DMS114 treated with DMSO at 0.1 percent for 48 hours (cell line): ENCODE data around the gene LEMD1.
"Not testable (repeated sequence)": the region's sequence is repeated elsewhere in the genome, so short reads cannot be mapped to it uniquely, and the experiment has no call there.

ENCODE experiments used
- DNase-seq: peaks from one replicate; lab custom pipeline; 2025; ENCODE audit not compliant: unreplicated experiment; lab: John Stamatoyannopoulos, UW

LEMD1 gene

DNA sequence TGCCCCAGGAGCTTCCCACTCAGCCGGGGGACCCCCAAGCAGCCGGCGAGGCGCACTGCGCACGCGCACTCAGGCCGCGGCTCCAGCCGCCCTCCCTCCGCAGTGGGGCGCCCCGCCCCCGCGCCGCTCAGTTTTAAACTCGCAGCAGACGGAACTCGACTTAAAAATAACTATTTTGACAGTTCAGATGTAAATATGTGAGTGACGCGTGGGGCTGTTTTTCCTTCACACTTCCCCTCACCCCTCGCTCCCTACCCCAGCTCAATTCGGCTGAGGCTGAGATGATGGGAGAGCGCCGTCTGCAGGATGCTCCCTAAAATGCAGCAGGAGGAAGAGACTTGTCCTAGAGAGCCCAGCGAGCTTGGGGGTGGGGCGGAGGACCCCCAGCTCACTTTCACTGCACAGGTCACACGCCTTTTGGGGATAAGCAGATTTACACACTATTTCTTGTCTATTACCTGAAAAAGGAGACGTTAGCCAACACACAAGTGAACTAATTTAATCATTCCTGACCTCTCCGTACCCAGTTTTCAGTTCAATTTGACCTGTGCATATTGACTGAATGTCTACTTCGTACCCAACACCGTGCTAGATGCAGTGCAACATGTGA lies 8.9 kb upstream of the LEMD1 start:
- peak; percentile 45 for DNase-seq

DNA sequence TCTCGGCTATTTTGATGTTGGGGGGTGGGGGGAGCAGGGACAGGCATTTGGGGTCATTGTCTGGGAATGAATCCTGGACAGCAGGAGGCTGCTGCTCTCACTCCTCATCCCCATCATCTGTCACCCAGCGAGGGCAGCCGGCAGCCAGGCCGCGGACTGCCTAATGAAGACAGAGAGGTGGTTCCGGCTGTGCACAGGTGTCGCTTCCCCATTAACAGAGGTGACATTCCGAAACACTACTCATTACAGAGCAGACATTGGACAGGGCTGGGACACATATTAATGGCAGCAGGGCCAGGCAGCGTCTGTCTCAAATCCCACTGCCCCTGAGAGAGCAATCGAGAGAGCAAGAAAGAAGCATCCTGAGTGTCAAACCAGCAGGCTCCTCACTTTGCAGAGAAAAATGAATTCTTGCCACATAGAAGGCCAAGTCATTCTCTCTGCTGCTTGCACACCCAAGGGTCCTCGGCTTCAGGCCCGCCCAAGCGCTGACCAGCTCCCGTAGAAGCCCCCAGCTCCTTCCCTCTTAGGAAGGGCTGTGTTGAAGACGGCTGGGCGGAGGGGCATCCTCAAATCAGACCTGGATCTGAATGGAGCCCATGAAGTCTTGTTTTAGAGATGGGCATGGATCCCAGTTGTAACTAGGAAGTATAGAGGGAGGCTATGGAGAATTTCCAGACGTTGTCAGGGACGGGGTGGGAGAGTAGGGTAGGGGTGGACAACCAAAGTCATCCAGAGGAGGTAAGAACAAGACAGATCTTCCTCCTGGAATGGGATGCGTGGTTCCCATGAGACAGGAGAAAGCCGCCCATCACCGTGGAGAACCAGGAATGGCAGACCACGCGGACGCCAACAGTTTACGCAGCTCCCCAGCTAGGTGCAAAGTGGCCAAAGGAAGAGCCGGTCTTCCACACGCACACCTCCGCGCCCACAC lies 8.2 kb upstream of the LEMD1 start:
- DNase-seq, result no peak

DNA sequence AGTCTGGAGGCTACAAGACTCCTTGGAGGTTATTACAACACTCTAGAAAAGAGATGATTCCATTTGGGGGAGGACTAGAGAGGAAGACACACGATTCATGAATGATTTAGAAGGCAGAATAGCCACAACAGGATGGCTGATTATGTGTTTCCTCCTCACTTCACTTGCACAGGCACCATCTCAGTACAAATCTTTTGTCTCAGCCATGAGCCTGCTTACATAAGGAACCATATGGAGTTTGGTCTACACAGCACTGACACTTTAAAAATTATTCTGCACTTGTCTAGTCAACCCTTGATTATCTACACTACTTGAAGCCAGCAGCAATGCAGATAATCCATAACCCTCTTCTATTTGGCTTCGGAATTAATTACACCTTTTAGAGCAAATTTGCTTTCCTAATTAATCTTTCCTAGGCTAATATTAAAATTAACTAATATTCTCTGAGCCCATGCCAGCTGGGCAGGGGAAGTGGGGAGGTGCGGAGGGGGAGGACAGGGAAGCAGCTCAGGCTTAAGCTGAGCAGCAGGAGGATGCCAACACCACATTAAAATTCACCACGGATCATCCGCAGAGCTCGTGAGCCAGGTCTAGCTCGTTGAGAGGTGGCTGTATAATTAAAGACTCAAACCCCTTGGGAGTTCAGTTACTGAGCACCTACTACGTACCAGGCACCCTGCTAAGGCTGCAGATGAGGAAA lies 3.2 kb upstream of the LEMD1 start:
- DNase-seq, result no peak

DNA sequence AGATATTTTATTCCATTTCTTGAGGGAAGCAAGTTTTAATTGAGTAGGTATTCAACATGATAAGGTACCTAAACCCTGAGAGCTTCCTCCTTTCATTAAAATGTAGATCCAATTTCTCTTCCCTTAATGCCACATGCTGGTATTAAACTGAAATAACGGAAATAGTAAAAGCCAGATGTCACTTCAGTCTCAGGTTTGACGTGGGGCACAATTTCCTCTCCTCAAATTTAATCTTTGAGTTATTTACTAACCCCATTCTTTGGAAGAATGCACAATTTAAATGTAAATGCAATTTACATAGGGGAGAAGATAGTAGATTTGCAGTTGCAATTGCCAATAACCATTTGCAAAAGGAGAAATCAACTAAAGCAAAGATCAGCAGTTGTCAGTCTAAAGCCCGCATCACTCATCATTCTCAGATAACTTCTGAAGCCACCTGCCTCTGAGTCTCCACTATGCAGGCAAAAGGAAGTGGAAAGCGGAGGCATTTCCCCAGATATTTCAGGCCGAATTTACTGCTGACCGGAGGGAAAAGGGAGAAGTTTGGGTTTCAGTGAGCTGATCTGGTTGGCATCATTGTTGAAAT lies 2.1 kb upstream of the LEMD1 start:
- DNase-seq, result no peak

DNA sequence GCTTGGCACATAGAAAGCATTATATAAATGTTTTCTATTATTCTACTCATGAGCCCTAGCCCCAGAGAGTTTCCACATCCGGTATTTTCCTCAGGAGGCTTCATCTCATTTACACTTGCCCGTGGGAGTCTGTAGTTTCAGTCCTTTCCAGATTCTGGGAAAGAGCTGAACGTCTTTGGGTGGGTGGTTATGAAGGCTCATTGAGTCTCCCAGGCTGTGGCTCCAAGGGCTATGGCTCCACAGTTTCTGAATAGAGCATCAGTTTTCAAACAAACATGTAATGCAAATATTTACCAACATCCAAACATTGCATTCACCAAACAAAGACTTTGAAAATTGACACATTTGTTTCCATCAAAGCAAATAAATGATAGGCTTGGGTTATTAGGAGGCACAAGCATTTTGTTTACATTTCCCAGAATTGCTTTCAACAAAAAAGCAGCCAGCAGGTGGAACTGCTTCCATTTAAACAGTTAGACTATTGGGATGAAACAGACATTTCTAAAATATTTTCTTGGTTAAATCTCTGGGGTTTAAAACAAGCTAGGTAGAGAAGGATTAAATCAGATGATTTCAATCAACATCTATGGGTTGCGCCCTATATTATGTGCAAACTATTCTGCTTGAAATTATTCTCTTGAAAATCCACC lies 1.3 kb upstream of the LEMD1 start:
- no peak for DNase-seq

DNA sequence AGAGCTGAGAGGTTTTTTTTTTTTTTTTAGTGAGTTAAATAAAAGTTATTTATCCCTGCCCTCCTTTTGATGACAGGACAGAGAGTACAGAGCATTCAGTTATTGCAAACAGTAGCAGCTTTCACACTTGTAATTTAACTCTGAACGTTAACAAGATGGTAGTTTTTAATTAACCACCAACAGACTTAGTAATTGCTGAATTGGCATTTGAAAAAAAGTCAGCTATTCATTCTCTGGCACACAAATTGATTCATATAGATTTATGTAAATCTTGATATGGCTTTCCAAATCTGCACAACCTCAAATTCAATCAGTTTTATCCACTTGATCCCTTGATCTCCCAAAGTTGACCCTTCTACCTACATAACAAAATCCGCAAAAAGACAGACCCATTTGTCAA lies 918 bp downstream of the LEMD1 start:
- DNase-seq, result no peak

DNA sequence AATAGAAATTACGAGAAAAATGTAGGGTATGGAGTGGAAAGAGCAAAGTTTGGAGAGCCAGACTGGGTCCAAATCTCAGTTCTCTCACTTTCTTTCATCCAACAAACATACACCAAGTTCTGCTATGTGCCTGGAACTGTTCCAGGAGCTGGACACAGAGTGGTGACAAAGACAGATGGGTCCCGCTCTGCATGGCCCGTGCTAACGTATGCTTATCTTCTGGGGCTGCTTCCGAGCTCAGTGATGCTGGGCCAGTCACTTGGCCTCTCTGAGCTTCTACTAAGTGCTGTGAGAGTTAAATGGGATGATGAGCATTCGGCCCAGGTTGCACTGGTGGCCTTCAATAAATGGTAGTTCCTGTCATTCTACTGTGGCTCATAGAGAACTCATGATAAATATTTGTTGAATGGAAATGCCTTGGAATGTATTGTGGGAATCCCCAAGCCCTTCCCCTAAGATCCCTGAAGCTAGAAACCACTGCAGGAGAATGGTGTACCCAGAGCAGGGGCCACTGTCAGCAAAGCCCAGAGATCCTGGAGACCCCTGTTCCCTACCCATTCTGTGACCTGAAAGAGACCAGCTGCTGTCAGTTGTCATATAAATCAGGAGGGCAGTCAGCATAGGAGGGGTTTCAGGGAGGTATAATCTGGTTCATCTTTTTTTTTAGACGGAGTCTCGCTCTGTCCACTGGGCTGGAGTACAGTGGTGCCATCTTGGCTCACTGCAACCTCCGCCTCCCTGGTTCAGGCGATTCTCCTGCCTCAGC lies 3.8 kb downstream of the LEMD1 start:
- DNase-seq, result no peak

DNA sequence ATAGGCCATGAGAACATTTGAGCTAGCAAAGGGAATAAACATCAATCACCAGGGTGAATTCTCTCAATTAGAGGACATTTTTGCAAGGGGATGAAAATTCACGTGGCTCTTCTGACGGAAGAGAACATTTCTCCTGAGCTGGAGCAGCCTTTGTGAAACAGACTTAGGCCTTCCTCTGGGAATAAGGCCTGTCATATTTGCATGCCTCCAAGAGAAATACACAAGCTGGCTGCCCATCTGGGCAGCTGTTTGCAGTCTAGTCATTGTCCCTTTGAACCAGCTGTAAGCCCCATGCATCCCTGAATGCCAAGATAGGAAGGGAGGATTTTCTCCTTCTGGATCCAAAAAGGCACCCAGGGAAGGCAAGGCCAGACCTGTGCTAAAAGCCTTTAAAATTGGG lies 5.5 kb downstream of the LEMD1 start:
- no peak for DNase-seq

DNA sequence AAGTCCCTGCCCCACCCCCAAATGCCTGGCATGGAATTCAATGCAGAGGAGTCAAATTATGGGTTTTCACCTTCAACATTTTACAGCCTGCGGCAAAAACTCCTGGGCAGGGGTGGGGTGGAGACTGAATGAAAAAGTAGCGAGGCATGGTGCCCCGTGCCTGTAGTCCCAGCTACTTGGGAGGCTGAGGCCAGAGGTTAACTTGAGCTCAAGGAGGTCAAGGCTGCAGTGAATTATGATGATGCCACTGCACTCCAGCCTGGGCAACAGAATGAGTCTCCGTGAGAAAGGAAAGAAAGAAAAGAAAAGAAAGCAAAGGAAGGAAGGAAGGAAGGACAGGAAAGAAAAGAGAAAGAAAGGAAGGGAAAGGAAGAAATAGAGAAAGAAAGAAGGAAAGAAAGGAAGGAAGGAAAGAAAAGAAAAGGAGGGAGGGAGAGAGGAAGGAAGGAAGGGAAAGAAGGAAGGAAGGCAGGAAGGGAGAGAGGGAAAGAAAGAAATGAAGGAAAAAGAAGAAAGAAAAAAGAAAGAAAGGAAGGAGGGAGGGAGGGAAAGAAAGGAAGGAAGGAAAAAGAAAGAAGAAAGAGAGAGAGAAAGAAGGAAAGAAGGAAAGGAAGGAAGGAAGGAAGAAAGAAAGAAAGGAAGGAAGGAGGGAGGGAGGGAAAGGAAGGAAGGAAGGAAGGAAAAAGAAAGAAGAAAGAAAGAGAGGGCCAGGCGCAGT lies 11.1 kb downstream of the LEMD1 start:
- DNase-seq, result no peak

DNA sequence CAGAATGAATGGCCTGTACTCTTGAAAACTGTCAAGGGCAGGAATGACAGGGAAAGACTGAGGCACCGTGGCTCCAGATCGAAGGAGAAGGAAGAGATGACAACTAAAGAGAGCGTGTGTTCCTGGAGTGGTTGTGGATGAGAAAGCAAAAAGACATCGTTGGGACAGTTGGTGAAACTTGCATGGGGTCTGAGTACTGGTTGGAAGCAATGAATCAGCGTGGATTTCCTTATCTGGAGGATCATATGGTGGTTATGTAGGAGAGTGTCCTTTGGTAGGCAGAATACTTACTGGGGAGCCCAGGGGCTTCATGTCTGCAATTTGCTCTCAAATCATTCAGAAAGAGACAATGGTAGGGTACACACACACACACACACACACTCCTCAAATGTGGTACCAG lies 13.9 kb downstream of the LEMD1 start:
- DNase-seq, result no peak

DNA sequence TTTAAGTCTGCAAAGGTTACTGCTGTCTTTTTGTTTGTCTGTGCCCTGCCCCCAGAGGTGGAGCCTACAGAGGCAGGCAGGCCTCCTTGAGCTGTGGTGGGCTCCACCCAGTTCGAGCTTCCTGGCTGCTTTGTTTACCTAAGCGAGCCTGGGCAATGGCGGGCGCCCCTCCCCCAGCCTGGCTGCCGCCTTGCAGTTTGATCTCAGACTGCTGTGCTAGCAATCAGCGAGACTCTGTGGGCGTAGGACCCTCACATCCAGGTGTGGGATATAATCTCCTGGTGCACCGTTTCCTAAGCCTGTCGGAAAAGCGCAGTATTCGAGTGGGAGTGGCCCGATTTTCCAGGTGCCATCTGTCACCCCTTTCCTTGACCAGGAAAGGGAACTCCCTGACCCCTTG lies 15.6 kb downstream of the LEMD1 start:
- not testable (repeated sequence) for DNase-seq

DNA sequence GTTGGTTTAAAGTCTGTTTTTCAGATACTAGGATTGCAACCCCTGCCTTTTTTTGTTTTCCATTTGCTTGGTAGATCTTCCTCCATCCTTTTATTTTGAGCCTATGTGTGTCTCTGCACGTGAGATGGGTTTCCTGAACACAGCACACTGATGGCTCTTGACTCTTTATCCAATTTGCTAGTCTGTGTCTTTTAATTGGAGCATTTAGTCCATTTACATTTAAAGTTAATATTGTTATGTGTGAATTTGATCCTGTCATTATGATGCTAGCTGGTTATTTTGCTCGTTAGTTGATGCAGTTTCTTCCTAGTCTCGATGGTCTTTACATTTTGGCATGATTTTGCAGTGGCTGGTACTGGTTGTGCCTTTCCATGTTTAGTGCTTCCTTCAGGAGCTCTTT lies 17.4 kb downstream of the LEMD1 start:
- DNase-seq, result not testable (repeated sequence)

DNA sequence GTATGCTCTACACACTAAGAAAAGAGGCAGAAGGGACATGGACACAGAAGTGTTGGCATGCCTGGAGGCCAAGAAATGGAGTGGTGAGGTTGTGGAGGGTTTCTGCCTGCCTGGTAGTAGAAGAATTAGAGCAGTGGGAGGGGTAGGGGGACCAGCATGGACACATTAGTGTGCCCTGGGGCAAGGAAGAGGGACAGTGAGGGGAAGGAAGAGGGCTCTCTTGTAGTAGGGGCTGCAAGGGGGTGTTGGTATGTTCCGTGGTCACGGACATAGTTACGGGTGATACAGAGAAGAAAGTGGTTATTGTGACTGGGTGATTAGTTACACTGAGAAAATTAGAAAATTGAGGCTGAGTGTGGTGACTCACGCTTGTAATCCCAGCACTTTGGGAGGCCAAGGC lies 23.3 kb downstream of the LEMD1 start:
- no peak for DNase-seq

DNA sequence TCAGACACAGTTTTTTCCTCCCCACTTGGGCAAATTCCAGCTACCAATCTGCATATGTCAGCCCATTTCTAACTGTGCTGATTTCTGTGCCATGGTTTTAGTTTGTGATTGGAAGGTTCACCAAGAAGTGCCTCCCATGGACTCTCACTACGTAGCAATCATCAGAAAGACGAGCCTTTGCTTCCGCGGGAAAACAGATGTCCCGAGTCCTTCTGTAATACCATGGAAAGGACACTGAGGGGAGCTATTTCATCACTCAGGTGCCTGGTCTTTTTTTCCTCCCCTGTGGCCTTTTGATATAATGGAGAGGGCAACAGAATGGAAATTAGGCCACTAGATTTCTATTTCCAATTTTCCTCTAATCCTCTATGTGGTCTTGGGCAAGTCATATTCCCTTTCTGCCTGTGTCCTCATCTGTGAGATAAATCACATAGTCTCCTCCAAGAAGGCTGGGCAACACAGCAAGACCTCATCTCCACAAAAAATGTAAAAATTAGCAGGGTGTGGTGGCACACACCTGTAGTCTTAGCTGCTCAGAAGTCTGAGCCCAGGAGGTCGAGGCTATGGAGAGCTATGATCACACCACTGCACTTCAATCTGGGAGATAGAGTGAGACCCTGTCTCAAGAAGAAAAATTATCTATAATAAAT lies 24.8 kb downstream of the LEMD1 start:
- DNase-seq, result peak; percentile 25

DNA sequence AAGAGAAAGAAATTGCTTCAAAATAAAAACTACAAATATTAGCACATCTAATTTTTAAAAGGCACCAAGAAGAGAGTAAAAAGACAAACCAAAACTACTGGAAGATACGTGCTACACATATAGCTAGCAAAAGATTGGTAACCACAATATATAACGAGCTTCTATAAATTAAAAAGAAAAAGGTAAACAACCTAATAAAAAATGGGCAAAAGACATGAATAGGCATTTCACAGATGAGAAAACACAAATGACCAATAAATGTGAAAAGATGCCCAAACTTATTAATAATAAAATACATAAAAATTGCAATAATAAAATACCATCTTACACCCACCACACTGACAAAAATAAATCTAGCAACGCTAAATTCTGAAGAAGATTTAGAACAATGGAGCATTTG lies 26.2 kb downstream of the LEMD1 start:
- no peak for DNase-seq

DNA sequence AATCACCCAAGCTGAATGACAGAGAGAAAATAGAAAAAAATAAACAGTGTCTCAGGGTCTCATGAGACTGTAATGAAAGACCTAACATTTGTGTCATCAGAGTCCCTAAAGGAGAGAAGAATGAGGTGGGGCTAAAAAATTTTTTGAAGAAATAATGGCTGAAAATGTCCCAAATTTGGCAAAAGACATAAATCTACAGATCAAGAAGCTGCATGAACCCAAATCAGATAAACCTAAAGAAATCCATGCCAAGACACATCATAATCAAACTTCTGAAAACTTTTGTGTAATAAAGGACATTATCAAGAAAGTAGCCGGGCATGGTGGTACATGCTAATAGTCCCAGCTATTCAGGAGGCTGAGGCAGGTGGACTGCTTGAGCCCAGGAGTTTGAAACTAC lies 29.2 kb downstream of the LEMD1 start:
- no peak for DNase-seq

DNA sequence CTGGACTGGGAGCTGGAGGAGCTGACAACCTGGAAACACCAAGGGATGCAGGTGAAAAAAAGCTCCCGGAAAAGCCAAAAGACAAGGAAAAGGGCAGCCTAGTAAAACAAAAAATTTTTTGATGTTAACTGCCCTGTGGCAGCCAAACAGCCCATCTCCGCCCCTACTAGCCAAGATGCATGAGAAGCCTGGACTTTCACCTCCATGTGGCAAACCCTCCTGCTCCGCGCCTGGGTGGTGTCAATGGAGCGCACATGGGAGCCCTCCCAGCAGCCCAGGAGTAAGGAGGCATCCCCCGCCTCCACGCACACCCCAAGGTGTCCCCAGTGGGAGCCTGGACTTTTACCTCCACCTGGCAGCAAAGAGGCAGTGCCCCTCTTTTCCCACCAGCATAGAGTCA lies 30.5 kb downstream of the LEMD1 start:
- no peak for DNase-seq

DNA sequence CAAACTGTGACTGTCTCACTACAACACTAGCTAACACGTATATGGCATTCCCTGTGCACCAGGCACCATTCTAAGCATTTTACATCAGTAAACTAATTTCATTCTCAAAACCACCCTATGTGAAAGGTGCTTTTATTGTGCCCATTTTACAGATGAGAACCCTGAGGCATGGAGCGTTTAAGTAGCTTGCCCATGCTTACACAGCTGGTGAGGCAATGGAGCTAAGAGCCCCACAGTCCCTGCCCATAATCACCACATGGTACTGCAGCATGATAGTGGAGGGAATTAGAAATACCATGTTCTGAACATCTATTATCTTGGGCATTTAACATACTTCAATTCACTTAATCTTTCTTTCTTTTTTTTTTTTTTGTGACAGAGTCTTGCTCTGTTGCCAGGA lies 34.0 kb downstream of the LEMD1 start:
- DNase-seq, result no peak

DNA sequence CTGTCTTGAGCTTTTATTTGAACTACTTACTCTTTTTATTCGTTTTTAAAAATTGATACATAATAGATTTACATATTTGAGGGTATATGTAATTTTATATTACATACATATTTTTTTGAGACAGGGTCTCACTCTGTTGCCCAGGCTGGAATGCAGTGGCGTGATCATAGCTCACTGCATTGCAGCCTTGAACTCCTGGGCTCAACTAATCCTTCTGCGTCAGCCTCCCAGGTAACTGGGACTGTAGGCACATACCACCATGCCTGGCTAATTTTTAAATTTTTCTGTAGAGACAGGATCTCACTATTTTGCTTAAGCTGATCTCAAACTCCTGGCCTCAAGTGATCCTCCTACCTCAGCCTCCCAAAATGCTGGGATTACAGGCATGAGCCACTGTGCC lies 38.9 kb downstream of the LEMD1 start:
- not testable (repeated sequence) for DNase-seq
